GM20431 (cell line): Measurements from ENCODE around the gene LRRC8A.
"Not testable (repeated sequence)": the region's sequence is repeated elsewhere in the genome, so short reads cannot be mapped to it uniquely, and the experiment has no call there.

Experiments
- in situ Hi-C: fragments of 300-500 bp; cut with MseI, MboI; formaldehyde crosslinking; loops from one replicate; pipeline ENCODE4 v1.15.0; 2020; ENCODE audit warnings: low sequenced_read_pairs; ENCODE audit not compliant: unreplicated experiment

Gene LRRC8A

GRCh38 chr9:128945798-128946501 lies 64.0 kb downstream of the LRRC8A start:
- in situ Hi-C loops: no loop called here

DNA sequence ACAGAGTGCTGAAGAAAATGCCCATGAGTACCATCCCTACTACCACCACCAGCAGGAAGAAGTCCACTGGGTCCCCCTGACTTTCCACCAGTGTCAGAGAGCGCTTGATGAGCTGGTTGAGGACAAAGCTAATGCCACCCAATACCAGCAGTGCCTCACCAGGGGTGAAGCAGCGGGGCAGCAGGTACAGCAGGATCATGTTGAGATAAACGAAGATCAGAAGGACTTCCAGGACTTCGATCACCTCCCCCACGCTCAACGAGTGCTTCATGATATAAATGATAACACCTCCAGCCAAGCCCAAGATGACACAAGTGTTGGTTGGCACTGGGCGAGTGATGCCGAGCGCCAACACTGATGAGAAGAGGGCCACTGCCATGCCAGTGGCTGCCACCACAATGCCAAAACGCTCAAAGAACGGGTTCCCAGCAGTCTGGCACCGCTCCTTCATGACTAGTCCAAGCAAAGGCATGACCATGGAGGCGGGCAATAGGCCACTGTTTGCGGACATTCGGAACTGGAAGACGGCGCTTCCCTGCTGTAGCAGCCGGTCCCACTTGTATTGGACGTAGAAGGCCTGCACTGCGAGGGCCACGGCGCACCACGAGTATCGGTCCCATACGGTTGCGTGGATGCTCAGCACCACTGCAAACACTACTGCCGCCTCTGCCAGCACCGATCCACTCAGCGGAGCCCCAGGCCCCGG lies 64.8 kb downstream of the LRRC8A start:
- in situ Hi-C loops: no loop called here

DNA sequence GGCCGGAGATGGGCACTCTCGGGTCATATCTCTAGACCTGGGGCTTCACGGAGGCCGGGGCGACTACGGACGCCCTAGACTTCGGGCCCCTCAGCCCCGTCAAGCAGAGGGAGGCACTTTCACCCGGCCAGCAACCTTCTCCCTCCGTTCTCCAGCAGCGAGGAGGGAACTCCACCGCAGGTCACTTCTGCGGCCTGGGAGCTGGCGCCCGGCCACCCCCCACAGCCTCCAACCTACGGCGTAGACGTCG lies 65.3 kb downstream of the LRRC8A start:
- in situ Hi-C loops: no loop called here

DNA sequence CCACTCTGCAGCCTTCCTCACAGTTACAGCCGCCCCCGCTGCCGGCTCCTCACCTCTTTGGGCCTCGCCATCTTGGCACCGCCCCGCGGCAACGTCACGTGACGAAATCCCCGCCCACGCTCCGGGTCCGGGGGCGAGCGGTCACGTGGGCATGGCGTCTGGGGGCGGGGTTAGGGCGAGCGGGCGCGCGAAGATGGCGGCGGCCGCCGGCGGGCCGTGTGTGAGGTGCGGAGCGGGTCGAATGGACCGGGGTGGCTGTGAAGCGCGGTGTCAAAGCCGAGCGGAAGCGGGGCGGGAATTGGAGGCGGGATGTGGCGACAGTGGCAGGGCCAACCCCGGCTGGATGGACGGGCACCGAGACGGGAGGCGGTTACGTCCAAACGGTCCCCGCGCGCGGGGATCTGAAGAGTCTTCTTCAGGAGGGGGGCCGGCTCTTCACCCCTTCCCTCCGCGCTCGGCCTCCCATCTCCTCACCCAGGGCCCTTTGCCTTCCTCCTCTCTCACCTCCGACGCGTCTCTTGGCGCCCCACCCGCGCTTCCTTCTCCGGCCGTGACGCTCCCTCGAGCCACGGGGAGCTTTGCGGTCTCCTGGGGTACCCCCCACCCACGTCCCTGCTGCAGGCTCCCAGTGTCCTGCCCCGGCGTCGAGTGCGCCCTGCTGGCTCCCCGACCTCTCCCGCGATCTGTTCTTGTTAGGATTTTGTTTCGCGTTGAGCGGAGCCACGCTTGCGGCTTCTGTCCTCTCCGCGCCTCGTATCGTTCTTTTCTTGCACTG lies 65.8 kb downstream of the LRRC8A start, which contains the start of the genes DOLK and NUP188:
Gene DOLK (minus strand): TSS at position 77 of the 775 bp plus-strand sequence. CDS start 300 bp downstream, outside the sequence.
Gene NUP188 (plus strand): TSS at position 173 of the 775 bp plus-strand sequence. CDS start 21 bp downstream, at position 194.
- in situ Hi-C loops: no loop called here

- in situ Hi-C loops: not testable (repeated sequence)
These were observed 79.5 kb downstream of the LRRC8A start for GRCh38 chr9:128961403-128961802.
